NCI-H774 (cell line): ENCODE data around the gene MOV10.

Source experiments
- DNase-seq: peaks from one replicate; lab custom pipeline; 2025; lab: John Stamatoyannopoulos, UW

The MOV10 gene

DNA sequence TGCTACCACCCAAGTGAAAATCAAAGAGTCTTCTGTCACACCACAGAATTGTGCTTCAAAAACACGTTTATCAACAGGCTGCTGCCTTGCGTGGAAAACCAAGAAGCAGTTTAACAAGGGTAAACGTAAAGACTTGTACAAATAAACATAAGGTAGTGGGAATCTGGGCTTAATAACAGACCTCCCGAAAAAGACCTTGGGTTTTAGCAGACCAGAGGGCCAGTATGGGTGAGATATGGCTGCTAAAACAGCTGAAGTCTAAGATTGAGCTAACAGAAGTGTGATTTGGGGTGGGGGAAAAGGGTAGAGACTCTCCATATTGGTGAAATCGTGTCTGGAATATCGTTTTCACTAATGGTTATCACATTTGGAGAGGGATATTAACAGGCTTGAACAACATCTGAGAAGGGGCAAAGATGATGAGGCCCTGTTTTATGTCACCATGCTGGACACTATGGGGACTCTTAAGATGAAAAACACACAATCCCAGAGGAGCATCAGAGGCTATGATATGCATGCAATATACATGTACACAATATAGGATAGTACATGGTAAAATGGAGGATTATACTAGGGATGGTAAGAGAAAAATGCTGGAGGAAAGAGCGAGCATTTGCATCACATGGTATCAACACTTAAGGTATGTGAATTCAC, 1.4 kb downstream of the MOV10 start:
- no peak for DNase-seq

DNA sequence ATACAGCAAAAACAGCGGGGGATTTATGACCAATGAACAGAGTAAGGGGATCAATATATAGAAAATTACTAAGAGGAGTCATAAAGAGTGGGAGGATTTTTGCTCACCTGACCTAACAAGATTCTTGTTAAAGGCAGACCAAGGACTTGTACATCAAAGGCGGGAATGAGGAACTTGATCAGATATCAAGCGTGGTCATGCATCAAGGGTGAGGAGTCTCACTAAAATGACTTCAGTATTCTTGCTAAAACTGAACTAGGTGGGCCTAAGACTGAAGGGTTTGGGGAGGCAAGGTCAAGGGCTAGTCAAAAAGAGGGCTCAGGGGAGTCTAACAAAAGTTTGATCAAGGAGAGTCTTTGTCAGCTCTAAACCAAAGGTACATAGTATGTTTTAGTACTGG, 2.1 kb downstream of the MOV10 start:
- no peak for DNase-seq

DNA sequence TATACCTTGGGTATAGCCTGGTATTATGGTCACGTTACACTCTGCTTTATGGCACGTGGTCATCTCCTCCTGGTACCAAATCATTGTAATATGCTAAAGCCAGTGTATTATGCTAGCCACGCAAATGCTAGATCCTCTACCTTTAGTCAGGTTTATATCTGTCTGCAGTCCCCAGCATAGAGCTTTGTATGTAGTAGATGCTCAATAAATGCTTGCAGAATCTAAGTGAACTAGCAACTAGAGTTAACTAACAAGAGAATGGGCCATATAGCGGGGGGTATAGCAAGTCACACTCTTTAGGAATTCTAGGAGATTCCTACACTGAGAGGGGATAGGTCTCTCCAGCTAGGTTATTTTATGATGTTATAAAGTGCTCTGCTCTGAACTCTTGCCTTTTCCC, 3.0 kb downstream of the MOV10 start:
- DNase-seq: no peak

DNA sequence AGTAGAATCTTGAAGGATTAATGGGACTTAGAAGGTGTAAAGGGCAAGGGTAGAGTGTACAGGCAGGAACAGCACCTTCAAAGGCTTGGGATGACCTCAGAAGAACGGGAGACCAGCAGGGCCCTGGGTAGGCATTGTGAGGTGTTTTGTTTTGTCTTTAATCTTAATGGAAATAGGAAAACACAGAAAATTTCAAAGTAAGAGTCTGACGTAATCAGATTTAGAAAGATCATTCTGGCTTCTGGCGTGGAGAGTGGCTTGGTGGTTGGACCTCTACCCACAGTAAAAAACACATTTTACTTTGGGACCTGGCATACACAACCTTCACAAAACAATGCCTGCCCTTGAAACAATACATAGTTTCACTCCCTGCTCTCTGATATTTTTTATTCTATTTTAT, 4.1 kb downstream of the MOV10 start:
- no peak for DNase-seq

DNA sequence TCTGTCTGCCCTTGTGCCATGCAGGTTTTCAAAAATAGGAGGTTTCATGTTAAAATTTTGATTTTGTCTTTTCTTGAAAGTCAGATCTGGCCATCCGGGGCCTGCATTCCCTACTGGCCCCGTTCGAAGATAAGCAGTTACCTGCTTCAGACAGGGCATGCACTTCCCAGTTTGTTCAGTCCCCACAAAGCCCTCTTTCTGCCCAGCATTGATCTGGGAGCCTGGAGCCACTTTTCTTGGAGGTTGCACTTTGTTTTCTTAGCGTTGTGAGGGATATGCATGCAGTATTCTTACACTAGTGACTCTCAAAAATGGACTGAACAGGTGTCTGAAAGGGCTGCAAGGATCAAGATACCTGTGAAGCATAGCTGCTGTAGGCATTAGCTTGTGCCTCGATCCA, 11.5 kb downstream of the MOV10 start:
- no peak for DNase-seq

DNA sequence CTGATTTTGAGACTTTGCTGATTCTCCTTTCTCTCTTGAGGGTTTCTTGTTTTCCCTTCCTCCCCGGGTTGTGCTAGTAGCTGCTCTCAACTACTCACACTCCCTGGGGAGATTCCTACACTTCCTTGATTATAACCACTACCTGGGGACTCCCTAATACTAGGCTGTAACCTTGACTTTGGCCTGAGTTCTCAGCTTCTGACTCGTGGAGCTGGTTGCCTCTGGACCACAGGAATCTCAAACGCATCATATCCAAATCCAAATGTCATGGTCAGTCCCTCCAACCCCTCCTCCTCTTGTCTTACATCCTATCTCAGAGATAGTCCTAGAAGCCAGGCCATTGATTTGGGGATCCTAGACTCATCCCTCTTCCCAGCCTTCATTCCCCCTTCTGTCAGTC, 12.0 kb downstream of the MOV10 start:
- DNase-seq: no peak

DNA sequence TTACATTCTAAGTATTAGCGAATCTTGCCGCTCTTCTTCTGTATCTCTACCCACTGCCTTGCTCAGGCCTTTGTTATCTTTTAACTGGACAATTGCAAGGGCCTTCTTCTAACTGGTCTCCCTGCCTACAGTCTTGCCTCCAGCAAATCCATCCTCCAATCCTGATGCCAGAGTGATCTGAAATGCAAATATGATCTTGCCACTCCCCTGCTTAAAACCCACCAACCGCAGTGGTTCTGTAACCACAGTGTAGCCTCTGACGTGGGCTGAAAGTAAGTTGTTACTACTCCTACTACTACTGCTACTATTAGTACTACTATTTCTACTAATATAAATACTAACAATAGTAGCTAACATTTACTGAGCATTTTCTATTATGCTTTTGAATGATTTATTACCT, 12.4 kb downstream of the MOV10 start:
- DNase-seq: no peak

DNA sequence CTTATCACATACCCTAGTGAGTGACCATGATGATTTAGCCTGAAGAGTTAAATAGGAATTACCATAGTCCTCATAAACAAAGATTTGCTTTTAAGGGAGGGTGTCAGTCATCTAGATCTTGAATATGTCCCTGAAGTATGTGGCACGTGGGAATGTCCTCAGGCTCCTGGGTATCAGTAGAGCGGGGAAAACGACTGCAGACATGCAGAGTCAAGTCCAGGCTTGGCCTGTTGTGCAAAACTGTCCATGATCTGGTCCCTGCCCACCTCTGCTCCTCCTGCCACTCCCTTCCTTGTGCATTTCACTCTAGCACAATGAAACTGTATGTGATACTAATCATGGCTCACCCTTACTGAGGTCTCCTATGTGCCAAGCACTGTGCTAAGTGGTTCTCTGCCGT, 12.9 kb downstream of the MOV10 start:
- no peak for DNase-seq

DNA sequence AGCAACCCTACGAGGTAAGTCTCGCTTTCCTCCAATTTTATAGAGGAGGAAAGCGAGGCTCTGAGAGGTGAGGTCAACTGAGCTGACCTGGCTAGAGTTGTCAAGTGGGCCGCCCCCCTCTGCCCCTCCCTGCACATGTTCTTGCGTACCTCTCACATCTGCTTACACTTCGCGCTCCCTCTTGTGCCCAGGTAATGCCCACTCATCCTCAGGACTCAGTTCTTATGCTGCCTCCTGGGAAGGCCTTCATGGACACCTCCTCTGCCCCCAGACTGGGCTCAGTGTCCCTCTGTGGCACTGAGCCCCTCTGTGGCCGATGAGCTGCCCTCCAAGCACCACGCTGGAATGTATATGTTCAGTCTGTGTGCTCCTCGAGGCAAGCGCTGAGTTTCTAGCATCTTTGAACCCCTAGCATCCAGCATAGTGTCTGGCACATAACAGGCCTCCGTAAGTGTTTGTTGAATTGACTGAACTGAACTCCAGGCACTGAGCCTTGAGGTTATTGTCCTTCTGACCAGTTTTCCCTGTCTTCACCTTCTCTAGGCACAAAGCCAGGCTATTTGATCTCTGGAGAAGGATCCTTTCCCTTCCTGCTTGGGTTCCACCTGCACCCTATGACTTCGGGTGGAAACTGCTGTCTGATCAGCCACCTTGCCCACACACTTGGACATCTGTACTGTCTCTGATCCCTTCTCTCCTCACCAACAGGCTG, 13.5 kb downstream of the MOV10 start:
- no peak for DNase-seq

DNA sequence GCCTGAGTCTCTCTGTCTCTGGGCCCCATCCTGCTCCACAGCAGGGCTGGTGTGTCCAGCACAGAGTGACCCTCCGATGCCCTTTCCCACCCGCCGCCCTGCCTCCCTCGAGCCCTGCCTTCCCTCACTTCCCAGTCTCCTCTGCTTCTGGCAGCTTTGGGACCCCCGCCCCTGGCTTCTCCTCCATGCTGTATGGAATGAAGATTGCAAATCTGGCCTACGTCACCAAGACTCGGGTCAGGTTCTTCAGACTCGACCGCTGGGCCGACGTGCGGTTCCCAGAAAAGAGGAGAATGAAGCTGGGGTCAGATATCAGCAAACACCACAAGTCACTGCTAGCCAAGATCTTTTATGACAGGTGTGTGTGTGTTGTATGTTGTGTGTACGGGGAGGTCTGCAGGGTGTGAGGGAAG, 14.3 kb downstream of the MOV10 start:
- DNase-seq: no peak

DNA sequence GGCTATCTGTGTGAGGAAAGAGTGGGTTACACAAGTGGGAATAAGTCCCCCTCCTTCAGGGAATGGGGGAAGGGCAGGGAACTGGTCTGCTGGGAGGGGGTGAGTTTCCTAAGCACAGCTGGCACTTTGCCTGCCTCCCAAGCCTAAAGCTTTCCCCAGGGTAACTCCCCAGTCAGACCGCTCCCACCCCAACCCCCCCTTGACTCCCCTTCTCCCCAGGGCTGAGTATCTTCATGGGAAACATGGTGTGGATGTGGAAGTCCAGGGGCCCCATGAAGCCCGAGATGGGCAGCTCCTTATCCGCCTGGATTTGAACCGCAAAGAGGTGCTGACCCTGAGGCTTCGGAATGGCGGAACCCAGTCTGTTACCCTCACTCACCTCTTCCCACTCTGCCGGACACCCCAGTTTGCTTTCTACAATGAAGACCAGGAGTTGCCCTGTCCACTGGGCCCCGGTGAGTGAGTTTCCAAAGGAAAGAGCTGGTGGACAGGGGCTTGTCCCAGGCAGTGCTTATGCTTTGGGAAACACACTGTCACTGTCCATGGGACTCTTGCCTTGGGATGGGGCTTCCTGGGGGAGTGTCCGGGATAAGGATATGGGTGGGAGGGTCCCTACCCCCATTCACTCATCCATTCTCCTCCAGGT, 14.9 kb downstream of the MOV10 start:
- no peak for DNase-seq

DNA sequence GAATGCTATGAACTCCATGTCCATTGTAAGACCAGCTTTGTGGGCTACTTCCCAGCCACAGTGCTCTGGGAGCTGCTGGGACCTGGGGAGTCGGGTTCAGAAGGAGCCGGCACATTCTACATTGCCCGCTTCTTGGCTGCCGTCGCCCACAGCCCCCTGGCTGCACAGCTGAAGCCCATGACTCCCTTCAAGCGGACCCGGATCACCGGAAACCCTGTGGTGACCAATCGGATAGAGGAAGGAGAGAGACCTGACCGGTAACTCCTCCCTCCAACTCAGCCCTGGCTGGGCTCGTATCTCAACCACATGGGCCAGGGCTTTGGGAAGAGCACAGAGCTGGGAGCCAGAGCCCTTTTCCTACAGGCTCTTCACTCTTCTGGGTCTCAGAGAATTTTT, 15.4 kb downstream of the MOV10 start:
- DNase-seq: no peak

DNA sequence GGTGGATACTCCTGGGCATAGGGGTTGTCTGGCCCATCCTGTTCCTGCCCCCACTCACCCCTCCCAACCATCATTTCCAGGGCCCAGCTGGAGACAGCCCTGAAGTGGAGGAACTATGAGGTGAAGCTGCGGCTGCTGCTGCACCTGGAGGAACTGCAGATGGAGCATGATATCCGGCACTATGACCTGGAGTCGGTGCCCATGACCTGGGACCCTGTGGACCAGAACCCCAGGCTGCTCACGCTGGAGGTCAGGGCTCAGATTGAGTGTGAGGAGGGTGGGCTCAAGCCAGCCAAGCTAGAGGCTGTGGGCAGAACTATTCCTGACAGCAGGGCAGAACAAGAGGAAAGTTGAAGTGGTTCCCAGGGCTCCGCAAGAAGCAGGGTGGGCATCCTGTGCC, 18.2 kb downstream of the MOV10 start:
- DNase-seq: no peak

DNA sequence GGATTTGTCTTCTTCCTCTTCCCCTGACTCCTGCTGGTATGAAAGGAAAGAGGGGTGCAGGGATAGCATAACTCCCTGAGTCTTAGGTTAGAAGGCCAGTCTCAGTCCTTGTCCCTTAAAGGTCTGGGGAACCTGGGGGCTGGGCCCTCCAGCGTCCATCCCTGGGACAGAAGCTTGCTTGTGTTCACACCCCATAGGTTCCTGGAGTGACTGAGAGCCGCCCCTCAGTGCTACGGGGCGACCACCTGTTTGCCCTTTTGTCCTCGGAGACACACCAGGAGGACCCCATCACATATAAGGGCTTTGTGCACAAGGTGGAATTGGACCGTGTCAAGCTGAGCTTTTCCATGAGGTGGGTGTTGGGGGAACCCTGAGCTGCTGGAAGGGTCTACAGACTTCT, 19.4 kb downstream of the MOV10 start:
- no peak for DNase-seq

DNA sequence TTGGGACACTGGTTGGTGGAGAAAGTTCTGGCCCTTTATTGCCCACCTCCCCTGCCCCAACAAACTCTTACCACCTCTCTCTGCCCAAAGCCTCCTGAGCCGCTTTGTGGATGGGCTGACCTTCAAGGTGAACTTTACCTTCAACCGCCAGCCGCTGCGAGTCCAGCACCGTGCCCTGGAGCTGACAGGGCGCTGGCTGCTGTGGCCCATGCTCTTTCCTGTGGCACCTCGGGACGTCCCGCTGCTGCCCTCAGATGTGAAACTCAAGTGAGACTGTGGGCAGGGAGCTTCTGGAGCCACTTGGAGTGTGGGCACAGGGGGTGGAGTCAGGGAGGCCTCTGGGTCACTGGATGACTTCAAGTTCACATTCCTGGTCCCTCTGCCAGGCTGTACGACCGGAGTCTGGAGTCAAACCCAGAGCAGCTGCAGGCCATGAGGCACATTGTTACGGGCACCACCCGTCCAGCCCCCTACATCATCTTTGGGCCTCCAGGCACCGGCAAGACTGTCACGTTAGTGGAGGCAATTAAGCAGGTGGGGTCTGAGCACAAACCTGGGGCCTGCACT, 20.0 kb downstream of the MOV10 start:
- DNase-seq: no peak

DNA sequence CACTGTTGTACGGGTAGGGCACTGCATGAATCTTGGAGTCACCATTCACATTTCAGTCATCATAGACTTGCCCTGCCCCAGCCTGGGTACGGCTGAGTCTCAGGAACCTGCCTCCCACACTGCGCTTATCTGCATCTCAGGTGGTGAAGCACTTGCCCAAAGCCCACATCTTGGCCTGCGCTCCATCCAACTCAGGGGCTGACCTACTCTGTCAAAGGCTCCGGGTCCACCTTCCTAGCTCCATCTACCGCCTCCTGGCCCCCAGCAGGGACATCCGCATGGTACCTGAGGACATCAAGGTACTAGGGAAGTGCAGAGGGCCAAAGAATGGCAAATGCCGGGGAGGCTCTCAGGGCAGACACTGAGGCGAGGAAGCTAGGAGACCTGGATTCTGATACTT, 20.8 kb downstream of the MOV10 start:
- DNase-seq: no peak

DNA sequence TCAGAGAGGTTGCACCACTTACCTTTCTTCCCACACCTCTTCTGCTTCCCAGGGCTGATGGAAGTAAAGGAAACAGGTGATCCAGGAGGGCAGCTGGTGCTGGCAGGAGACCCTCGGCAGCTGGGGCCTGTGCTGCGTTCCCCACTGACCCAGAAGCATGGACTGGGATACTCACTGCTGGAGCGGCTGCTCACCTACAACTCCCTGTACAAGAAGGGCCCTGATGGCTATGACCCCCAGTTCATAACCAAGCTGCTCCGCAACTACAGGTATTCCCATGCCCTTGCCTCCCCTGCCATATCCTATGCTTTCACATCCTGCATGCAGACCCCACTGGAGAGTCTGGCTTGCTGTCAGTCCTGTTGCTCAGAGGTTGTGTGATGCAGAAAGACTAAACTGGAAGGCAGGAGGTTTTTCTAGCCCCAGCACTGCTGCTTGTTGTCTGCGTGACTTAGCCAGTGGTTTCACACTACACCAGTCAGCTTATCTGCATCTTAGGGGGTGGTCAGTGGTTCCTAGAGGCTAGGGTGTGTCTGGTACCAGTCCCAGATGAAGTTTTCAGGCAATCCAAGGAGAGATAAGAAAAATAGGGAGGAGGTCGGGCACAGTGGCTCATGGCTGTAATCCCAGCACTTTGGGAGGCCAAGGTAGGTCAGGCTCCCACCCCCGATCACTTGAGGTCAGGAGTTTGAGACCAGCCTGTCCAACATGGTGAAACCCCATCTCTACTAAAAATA, 22.3 kb downstream of the MOV10 start:
- DNase-seq: no peak

DNA sequence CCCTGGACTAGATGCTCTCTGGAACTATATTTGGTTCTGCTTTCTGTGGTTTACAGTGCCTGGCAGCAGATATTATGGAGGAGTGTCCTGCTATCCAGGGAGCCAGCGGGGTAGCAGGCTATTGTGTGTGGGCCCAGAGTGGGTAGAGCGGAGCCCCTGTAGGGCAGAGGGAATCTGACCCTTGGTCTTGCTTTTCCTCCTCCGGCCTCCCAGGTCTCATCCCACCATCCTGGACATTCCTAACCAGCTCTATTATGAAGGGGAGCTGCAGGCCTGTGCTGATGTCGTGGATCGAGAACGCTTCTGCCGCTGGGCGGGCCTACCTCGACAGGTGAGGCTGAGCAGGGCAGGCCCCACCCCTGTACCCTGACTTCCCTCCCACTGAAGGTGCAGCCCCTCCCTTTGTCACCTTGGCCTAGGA, 23.3 kb downstream of the MOV10 start:
- DNase-seq: no peak

DNA sequence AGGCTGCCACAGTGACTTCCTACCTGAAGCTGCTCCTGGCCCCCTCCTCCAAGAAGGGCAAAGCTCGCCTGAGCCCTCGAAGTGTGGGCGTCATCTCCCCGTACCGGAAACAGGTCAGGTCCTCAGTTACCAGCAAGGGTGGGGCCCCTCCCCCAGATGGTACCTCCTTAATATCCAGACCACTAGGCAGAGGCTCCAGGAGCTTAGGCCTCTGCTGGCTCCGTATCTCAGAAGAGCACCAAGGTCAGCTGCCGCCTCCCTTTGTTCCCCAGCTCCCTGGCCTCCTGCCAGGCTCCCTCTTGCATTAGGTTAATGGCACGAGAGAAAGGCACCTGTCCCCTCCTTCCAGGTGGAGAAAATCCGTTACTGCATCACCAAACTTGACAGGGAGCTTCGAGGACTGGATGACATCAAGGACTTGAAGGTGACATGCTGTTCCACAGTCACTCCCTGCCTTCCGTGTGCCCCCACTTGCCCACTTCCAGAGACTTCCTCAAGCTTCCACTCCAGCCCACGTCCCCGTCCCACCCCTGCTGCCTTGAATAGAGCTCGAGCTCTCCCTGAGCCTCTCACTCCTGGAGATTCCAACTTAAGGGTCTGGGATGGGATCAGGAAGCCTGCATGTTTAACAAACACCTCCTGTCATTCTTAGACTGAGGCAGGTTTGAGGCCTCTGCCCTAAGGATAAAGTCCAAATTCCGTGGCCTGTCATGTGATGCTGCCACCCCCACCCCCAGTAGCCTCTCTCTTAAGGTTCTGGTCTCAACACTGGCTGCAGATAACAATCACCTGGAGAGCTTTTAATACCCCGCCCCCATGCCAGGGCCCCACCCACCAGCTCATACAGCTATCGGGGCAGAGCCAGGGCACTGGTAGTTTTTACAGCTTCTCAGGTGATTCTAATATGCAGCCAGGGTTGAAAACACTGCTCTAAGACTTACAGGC, 24.2 kb downstream of the MOV10 start:
- DNase-seq: peak; percentile 51

DNA sequence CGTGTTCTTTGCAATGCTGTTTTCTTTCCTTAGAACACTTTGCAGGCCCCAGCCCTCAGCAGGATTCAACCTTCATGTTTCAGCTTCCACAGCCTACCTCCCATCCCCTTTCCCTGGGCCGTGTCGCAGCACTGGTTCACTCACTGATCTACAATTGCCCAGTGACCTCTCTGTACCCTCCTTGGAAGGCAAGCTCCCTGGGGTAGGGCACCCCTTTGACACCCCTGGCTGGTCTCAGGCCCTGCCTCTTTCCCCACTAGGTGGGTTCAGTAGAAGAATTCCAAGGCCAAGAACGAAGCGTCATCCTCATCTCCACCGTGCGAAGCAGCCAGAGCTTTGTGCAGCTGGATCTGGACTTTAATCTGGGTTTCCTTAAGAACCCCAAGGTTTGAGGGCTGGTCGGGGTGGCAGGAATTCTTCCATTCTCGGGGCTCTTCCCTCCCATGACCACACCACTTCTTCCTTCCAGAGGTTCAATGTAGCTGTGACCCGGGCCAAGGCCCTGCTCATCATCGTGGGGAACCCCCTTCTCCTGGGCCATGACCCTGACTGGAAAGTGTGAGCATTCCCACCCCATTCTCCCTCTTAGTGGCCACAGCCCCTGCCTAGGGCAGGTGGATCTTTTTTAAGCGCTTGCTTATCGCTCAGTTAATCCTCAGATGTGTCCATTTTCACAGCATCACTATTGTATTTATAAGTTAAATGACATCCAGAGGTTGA, 25.1 kb downstream of the MOV10 start:
- DNase-seq: no peak
